ENCODE measurements around the gene KEL.

Gene KEL

DNA sequence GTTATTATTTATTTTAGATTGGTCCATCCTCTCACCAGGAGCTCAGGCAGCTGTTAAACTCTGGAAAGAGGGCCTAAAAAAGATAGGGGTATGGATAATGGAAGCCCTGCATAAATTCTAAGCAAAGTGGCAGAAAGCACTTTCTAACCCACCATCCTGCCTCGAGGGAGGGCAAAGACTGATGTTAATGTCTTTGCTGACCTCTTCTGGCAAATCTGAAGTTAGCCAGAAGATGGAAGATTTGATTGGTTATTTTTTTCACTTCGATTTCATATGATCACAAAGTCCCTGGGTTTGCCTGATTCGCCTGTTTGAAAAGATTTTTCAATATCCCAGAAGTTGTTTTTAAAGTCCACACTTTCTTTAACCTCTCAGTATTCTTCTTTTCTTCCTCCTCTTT is 39.9 kb upstream of the KEL start:
- no peak overlapping the region for H3K4me3 ChIP-seq (ENCODE audit: low read depth, low read length)
- TF ChIP-seq, protein P1, sequence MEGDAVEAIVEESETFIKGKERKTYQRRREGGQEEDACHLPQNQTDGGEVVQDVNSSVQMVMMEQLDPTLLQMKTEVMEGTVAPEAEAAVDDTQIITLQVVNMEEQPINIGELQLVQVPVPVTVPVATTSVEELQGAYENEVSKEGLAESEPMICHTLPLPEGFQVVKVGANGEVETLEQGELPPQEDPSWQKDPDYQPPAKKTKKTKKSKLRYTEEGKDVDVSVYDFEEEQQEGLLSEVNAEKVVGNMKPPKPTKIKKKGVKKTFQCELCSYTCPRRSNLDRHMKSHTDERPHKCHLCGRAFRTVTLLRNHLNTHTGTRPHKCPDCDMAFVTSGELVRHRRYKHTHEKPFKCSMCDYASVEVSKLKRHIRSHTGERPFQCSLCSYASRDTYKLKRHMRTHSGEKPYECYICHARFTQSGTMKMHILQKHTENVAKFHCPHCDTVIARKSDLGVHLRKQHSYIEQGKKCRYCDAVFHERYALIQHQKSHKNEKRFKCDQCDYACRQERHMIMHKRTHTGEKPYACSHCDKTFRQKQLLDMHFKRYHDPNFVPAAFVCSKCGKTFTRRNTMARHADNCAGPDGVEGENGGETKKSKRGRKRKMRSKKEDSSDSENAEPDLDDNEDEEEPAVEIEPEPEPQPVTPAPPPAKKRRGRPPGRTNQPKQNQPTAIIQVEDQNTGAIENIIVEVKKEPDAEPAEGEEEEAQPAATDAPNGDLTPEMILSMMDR (IDR thresholded peaks at IDR 0.05; ENCODE audit: low read depth, low read length): peak; percentile 27
- no peak for DNase-seq (ENCODE audit: low read depth, low spot score)
- in situ Hi-C loops (cut with HindIII; ENCODE audit: low sequenced_read_pairs): no loop called here

DNA sequence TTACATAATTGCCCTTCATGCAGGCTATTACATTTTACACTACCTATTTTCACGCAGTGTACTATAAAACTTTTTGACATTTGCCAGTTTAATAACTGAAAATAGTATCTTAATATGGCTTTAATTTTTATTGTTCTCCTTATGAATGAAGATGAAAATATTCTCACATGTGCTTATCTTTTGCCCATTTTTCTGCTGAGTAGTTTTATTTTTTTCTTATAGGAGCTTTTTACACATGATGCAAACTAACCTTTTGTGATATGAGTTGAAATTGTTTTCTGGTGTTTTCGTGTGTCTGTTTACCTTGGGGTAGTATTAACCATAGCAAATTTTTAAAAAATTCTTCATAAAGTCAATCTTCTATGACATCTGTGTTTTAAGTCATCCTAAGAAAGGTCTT is 38.5 kb upstream of the KEL start:
- DNase-seq (ENCODE audit: low read depth, low spot score): no peak
- TF ChIP-seq, protein P1 (IDR thresholded peaks at IDR 0.05; ENCODE audit: low read depth, low read length): no peak
- H3K4me3 ChIP-seq (ENCODE audit: low read depth, low read length): no peak overlapping the region
- in situ Hi-C loops (cut with HindIII; ENCODE audit: low sequenced_read_pairs): no loop called here

DNA sequence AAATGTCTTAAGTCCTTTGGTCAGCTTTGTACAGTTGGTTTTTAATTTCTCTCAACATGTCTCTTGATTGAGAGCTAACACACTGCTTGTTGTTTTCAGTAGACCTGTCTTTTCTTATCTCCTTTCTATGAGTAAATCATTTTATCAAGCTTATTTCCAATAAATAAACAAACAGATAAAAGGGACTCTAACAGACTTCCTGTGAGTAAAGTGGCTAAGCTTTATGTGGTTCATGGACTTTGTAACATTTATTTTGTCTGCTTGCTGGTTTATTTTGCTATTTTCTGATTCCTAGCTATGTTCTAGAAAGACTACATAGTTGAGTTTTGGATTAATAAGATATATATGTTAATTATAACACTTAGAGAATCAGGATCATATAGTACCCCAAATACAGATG is 37.6 kb upstream of the KEL start:
- H3K4me3 ChIP-seq (ENCODE audit: low read depth, low read length): no peak overlapping the region
- in situ Hi-C loops (cut with HindIII; ENCODE audit: low sequenced_read_pairs): no loop called here
- DNase-seq (ENCODE audit: low read depth, low spot score): no peak
- TF ChIP-seq, protein P1 (IDR thresholded peaks at IDR 0.05; ENCODE audit: low read depth, low read length): no peak

DNA sequence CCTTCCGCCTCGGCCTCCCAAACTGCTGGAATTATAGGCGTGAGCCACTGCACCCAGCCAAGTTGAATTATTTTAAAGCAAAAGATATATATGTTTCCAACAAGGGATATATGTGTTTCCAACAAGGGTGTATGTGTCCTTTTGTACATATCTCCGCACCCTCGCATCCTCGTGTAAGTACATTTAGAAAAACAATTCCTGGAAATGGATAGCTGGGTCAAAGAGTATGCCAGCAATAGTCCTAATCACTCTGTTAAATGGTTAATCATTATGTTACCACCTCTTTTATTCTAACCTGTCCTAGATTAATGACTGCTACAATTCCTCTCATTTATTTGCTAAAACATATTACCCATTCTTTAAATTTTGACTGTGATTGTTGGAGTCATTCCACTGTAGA is 36.8 kb upstream of the KEL start:
- no peak for DNase-seq (ENCODE audit: low read depth, low spot score)
- TF ChIP-seq, protein P1 (IDR thresholded peaks at IDR 0.05; ENCODE audit: low read depth, low read length): no peak

DNA sequence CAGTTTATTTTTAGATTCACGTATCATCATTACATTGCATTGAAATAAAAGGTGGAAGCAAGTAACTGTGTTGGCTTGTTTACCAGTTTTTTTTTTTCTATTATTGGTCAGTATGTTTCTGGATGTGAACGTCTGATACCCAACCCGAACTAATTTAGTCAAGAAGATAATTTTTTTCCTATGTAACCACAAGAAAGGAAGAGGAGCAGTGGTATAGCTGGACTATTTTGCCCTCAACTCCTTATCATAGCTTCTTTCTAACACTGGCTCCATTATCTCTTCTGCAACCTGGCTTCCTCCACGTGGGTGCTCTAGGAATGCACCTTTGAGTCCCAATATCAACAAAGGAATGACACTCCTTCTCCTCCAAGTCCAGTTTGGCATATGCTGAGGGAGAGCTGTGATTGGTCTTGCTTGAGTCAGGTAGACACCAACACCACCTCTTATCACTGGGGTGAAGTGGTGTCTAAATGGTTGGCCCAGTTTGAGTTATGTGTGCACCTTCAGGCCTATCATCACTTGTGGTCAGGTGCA is 35.4 kb upstream of the KEL start:
- no peak overlapping the region for H3K4me3 ChIP-seq (ENCODE audit: low read depth, low read length)
- TF ChIP-seq, protein P1 (IDR thresholded peaks at IDR 0.05; ENCODE audit: low read depth, low read length): no peak
- in situ Hi-C loops (cut with HindIII; ENCODE audit: low sequenced_read_pairs): no loop called here
- DNase-seq (ENCODE audit: low read depth, low spot score): no peak

More for the DNA sequence above, 36.8 kb upstream of the KEL start:
- no peak overlapping the region for H3K4me3 ChIP-seq (ENCODE audit: low read depth, low read length)
- in situ Hi-C loops (cut with HindIII; ENCODE audit: low sequenced_read_pairs): no loop called here

DNA sequence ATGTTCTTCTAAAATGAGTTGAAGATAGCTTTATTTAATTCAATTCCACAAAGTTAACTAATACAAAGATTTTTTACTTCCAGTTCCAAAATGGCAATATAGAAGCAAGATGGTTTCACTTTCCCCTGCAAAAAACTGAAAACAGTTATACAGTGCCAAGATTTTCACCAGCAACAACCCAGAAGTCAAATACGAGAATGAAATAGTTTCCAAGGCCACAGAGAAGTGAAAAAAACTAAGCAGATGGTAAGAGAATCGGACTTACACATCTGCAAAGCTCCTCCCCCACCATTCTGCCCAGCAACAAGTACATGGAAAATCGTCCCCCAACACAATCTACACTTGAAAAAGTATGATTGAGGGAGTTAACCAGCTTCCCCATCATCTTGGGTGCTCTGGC is 30.3 kb upstream of the KEL start:
- TF ChIP-seq, protein P1 (IDR thresholded peaks at IDR 0.05; ENCODE audit: low read depth, low read length): no peak
- in situ Hi-C loops (cut with HindIII; ENCODE audit: low sequenced_read_pairs): no loop called here
- no peak overlapping the region for H3K4me3 ChIP-seq (ENCODE audit: low read depth, low read length)
- no peak for DNase-seq (ENCODE audit: low read depth, low spot score)

DNA sequence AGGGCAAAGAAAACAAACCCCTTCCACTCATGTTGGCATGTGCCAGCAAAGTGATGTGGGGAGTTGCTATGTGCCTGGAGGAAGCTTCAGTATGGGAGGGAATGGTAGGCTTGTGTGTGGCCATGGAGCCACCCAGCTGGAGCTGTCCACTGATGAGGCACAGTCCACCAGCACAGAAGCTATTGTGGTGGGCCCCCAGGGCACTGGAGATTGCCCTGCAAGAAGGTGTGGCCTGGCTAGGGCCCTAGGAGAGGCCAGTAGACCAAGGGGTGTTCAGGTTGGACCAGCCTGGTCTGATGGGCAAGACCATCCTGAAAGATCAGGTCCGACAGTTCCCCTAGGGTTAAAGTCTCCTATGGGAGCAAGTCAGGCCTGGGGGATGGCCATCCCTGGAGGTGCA is 22.1 kb upstream of the KEL start:
- no peak for DNase-seq (ENCODE audit: low read depth, low spot score)
- in situ Hi-C loops (cut with HindIII; ENCODE audit: low sequenced_read_pairs): no loop called here
- no peak overlapping the region for H3K4me3 ChIP-seq (ENCODE audit: low read depth, low read length)
- TF ChIP-seq, protein P1 (IDR thresholded peaks at IDR 0.05; ENCODE audit: low read depth, low read length): no peak
